K562 (cell line): ENCODE results near the gene SCFD2. TPM values are rescaled to one million over a fixed set of nuclear protein-coding genes. Genes with fewer than 3 reads are reported as not detected.

Experiments
- ATAC-seq: fragments of 200-7000 bp; cut with Tn5 transposase; 3 replicates; pipeline ENCODE4 v1.9.1; 2020; ENCODE audit warnings: moderate library complexity
- BruUV-seq: library from RNA; stranded (reverse); fragments of 400-500 nt; replicated peaks from 2 replicates; lab custom pipeline; 2021; lab: Mats Ljungman, UMichigan
- CTCF ChIA-PET: fragments of 300-600 bp; formaldehyde crosslinking; extraction: SDS; loops from one replicate; lab custom pipeline; 2021; ENCODE audit warnings: low intra/inter-chr PET ratio; lab: Yijun Ruan, JAX
- POLR2A ChIA-PET: fragments of 300-600, 350-650 bp; sonication (Branson Sonifier 250); formaldehyde crosslinking; extraction: SDS; loops from one replicate; lab custom pipeline; 2021; ENCODE audit warnings: antibody characterized with exemption, inconsistent platforms; lab: Yijun Ruan, JAX
- DNase-seq, 4 experiments: peaks; one replicate each; pipeline versions ENCODE4 v3.0.0 to v3.0.0-alpha.2; 2011 to 2018; ENCODE audit warnings: low spot score in 3 of 4, mixed read lengths in 3 of 4; ENCODE audit errors: extremely low read depth in 1 of 4
- FAIRE-seq: peaks from 2 replicates; lab custom pipeline; 2011; peaks lifted over from hg19 to GRCh38; lab: Jason Lieb, UNC
- H2AFZ ChIP-seq: 2 replicates; pipeline ENCODE4 v1.6.0; 2011; ENCODE audit warnings: low read depth, low read length, control low read depth, inconsistent platforms
- H3K27ac ChIP-seq: fragments of 200-600 bp; 3 replicates; pipeline ENCODE4 v1.8.0; 2011; ENCODE audit warnings: low read depth, mild to moderate bottlenecking, control low read depth, inconsistent platforms, low read length, moderate library complexity, mixed read lengths; ENCODE audit errors: extremely low read depth
- H3K27me3 ChIP-seq, 2 experiments: fragments of 300-600 bp in 1 of 2; 2 replicates in 1 of 2; 3 replicates in 1 of 2; pipeline versions ENCODE4 v1.6.0 to v1.8.0; 2011; ENCODE audit warnings: inconsistent platforms in 2 of 2, low read length in 2 of 2, mild to moderate bottlenecking in 1 of 2, mixed read lengths in 1 of 2, moderate library complexity in 1 of 2; ENCODE audit not compliant: control insufficient read depth in 2 of 2, insufficient read depth in 2 of 2
- H3K36me3 ChIP-seq: fragments of 300-600 bp; 3 replicates; pipeline ENCODE4 v1.8.0; 2011; ENCODE audit warnings: mild to moderate bottlenecking, low read length, inconsistent platforms; ENCODE audit not compliant: control insufficient read depth, insufficient read depth
- H3K4me1 ChIP-seq, 2 experiments: fragments of 200-600 bp in 1 of 2; replicated peaks in 1 of 2; 2 replicates in 1 of 2; 3 replicates in 1 of 2; pipeline versions ENCODE4 v1.5.1 to v1.8.0; 2011; ENCODE audit warnings: inconsistent platforms in 2 of 2, low read length in 2 of 2, mild to moderate bottlenecking in 1 of 2, mixed read lengths in 1 of 2, moderate library complexity in 1 of 2; ENCODE audit not compliant: control insufficient read depth in 2 of 2, insufficient read depth in 2 of 2
- H3K4me2 ChIP-seq: 2 replicates; pipeline ENCODE4 v1.6.1; 2011; ENCODE audit warnings: low read length, control low read depth, inconsistent platforms, mixed read lengths; ENCODE audit not compliant: insufficient read depth
- H3K4me3 ChIP-seq: fragments of 200-600 bp; sonication (generic), shearing (Covaris generic); 2 replicates; pipeline ENCODE4 v1.5.1; 2016; ENCODE audit warnings: control low read depth, inconsistent platforms
- H3K79me2 ChIP-seq: fragments of 200-600 bp; 3 replicates; pipeline ENCODE4 v1.8.0; 2011; ENCODE audit warnings: low read length, inconsistent platforms; ENCODE audit not compliant: control insufficient read depth, insufficient read depth
- H3K9ac ChIP-seq, 2 experiments: 2 replicates each; pipeline versions ENCODE4 v1.6.0 to v1.6.1; 2011; ENCODE audit warnings: low read depth in 2 of 2, low read length in 2 of 2, control low read depth in 1 of 2, inconsistent platforms in 1 of 2, mild to moderate bottlenecking in 1 of 2, mixed read lengths in 1 of 2; ENCODE audit not compliant: insufficient read depth in 1 of 2
- H3K9me1 ChIP-seq: one replicate; pipeline ENCODE4 v1.6.0; 2011; ENCODE audit warnings: inconsistent platforms, mild to moderate bottlenecking, low read length, moderate library complexity; ENCODE audit not compliant: control insufficient read depth, insufficient read depth
- H3K9me3 ChIP-seq: replicated peaks from 2 replicates; pipeline ENCODE4 v1.5.1; 2011; ENCODE audit warnings: low read depth, low read length, inconsistent platforms; ENCODE audit not compliant: control insufficient read depth, insufficient read depth
- H4K20me1 ChIP-seq: replicated peaks from 2 replicates; pipeline ENCODE4 v1.6.1; 2011; ENCODE audit warnings: low read length, inconsistent platforms, mixed read lengths; ENCODE audit not compliant: control insufficient read depth, insufficient read depth
- CTBP1 ChIP-seq: fragments of 450-650 bp; IDR thresholded peaks from 2 replicates; pipeline ENCODE4 v1.6.1; 2016; ENCODE audit warnings: borderline replicate concordance
- CXXC5 ChIP-seq: fragments of 250-450 bp; sonication (Bioruptor Pico); IDR thresholded peaks from 2 replicates; pipeline ENCODE4 v1.8.0; 2022; ENCODE audit warnings: inconsistent platforms, mild to moderate bottlenecking, moderate library complexity
- HDAC3 ChIP-seq: fragments of 450-650 bp; IDR thresholded peaks from 2 replicates; pipeline ENCODE4 v1.6.1; 2018; ENCODE audit warnings: borderline replicate concordance, mild to moderate bottlenecking, moderate library complexity; ENCODE audit not compliant: partially characterized antibody
- HMG20A ChIP-seq: fragments of 450-650 bp; formaldehyde crosslinking; conservative IDR thresholded peaks from 2 replicates; pipeline ENCODE4 v1.4.0; 2020; ENCODE audit warnings: mild to moderate bottlenecking, mixed read lengths
- MCM2 ChIP-seq: fragments of 450-650 bp; IDR thresholded peaks from 2 replicates; pipeline ENCODE4 v1.6.1; 2017; ENCODE audit warnings: low read depth, mild to moderate bottlenecking
- NR2C2 ChIP-seq, 2 experiments: fragments of 200-800 bp in 1 of 2; sonication (Bioruptor generic) in 1 of 2; sonication (generic) in 1 of 2; formaldehyde crosslinking in 1 of 2; IDR thresholded peaks; 2 replicates each; pipeline versions ENCODE4 v1.6.1 to v1.8.0; 2016 to 2022; ENCODE audit warnings: mild to moderate bottlenecking in 1 of 2, missing compliant biosample characterization in 1 of 2, missing genetic modification characterization in 1 of 2, missing genetic modification reagents in 1 of 2
- NR4A1 ChIP-seq, 2 experiments: fragments of 250-450 bp in 1 of 2; fragments of 450-650 bp in 1 of 2; sonication (Bioruptor Pico) in 1 of 2; IDR thresholded peaks; 2 replicates each; pipeline versions ENCODE4 v1.4.0 to v1.6.1; 2016 to 2020; ENCODE audit warnings: mild to moderate bottlenecking in 2 of 2, missing compliant biosample characterization in 1 of 2, missing genetic modification characterization in 1 of 2, moderate library complexity in 1 of 2
- RBM14 ChIP-seq: fragments of 200-400 bp; formaldehyde crosslinking; IDR thresholded peaks from 2 replicates; pipeline ENCODE4 v1.6.1; 2018; ENCODE audit warnings: low read depth, mild to moderate bottlenecking, low read length, moderate library complexity, borderline replicate concordance; ENCODE audit not compliant: insufficient read depth
- SMAD4 ChIP-seq: fragments of 250-450 bp; sonication (Bioruptor Pico); conservative IDR thresholded peaks from 2 replicates; pipeline ENCODE4 v1.8.0; 2021; ENCODE audit warnings: inconsistent platforms, mild to moderate bottlenecking, moderate library complexity
- TAF7 ChIP-seq: fragments of 450-650 bp; IDR thresholded peaks from 2 replicates; pipeline ENCODE4 v1.6.1; 2016; ENCODE audit warnings: missing genetic modification characterization, missing compliant biosample characterization
- YY1 ChIP-seq, 3 experiments: IDR thresholded peaks; 2 replicates each; pipeline ENCODE4 v1.6.1; 2011; ENCODE audit warnings: low read length in 2 of 3, mild to moderate bottlenecking in 2 of 3, moderate library complexity in 2 of 3, borderline replicate concordance in 1 of 3, control low read depth in 1 of 3, low read depth in 1 of 3; ENCODE audit not compliant: insufficient read depth in 3 of 3, insufficient replicate concordance in 2 of 3, control insufficient read depth in 1 of 3, insufficient read length in 1 of 3; ENCODE audit errors: extremely low read depth in 1 of 3
- WGBS: fragments of 100-300 bp; shearing (Covaris generic); methylation state at CpG from one replicate; pipeline ENCODE4 v1.1.6; 2016; ENCODE audit warnings: low coverage, mixed read lengths; ENCODE audit not compliant: insufficient coverage; ENCODE audit errors: missing lambda C conversion rate; 5-methylcytosine and 5-hydroxymethylcytosine counted together
- in situ Hi-C: fragments of 300-500 bp; cut with MboI; formaldehyde crosslinking; loops from 4 replicates; pipeline ENCODE4 v1.15.0; 2018; ENCODE audit warnings: inconsistent platforms, mixed read lengths
- intact Hi-C: fragments of 100-400 bp; cut with micrococcal nuclease; formaldehyde crosslinking; loops from 2 replicates; pipeline ENCODE4 v1.14.2; 2022
- polyA plus RNA-seq, 8 experiments: library from polyadenylated mRNA; depleted of rRNA in 4 of 8; stranded (reverse) in 5 of 8; unstranded in 3 of 8; fragments of >200 nt; fragmentation: Nextera tagmentation in 2 of 8; fragmentation: Illumina TruSeq in 1 of 8; extraction: Ambion mirVana in 2 of 8; extraction: Trizol in 1 of 8; gene quantifications; 2 replicates each; pipeline versions ENCODE4 v1.2.1 to v1.2.3, GENCODE V29; 2011 to 2014; ENCODE audit warnings: inconsistent platforms in 1 of 8, missing spikeins in 1 of 8
- total RNA-seq, 7 experiments: library from RNA; depleted of rRNA in 6 of 7; stranded (reverse); fragments of >200 nt in 6 of 7; fragmentation: Illumina TruSeq in 2 of 7; extraction: Trizol in 2 of 7; gene quantifications; 2 replicates each; pipeline versions ENCODE4 v1.2.1 to v1.2.3, GENCODE V29; 2011 to 2021; ENCODE audit warnings: low replicate concordance in 1 of 7
- TF ChIP-seq, protein P1 (sequence below): fragments of 450-650 bp; formaldehyde crosslinking; conservative IDR thresholded peaks from 2 replicates; pipeline ENCODE4 v1.4.0; 2022; ENCODE audit warnings: mild to moderate bottlenecking, missing genetic modification characterization
- TF ChIP-seq, protein P2 (sequence below): sonication (generic); formaldehyde crosslinking; IDR thresholded peaks from 2 replicates; pipeline ENCODE4 v1.9.0; 2022; ENCODE audit warnings: mild to moderate bottlenecking, missing genetic modification reagents

SCFD2 gene
- total and polyA plus RNA-seq, 9 of the 15 experiments (the other 6 are each of a cell fraction or from before 2014, with no cell fraction given): 5.7 to 30.3 (median 22.8) TPM

DNA sequence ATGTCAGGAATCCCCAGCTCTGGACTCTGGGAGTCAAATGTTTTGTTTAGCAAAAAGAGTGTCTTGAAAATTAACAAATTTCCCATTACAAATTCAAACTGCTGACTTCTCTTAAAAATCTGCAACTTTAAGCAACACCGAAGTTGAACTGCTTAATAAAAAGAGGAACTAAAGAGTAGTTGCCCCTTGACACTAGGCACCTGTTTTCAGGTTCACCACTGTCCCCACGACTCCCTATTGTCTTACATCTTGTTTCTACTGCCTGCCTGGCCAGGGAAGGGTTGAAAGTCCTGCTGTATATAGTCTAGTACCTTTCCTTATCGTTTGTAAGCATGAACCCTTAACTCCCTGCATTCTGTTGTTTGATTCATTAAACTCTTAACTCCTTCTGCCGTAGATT, 173.9 kb downstream of the SCFD2 start:
- no peaks in the 10 kb centered on the region; a peak in 1 of 5 replicates for H3K4me1 ChIP-seq
- TF ChIP-seq NR2C2 (CRISPR knock-in tag; IDR thresholded peaks at IDR 0.05) (no peak), NR2C2 (tag; IDR thresholded peaks at IDR 0.05) (0 out of 2 replicates have a peak, but pooled peaks have one; percentile 1), TAF7 (no peak)
- TF ChIP-seq, all 486 proteins: peak for 1
- Histone ChIP-seq H3K27ac (no peak overlapping the region), H3K9me3 (no peaks in the 10 kb centered on the region), H3K36me3 (no peaks in the 10 kb centered on the region), H4K20me1 (no peaks in the 10 kb centered on the region), H3K4me2 (no peak overlapping the region), H3K79me2 (no peaks in the 10 kb centered on the region), H3K9ac (no peak overlapping the region), H3K27me3 (no peaks in the 10 kb centered on the region), H3K4me3 (no peak overlapping the region), H3K9me1 (no peaks in the 10 kb centered on the region), H2AFZ (no peak overlapping the region)
- ATAC-seq (no peak), FAIRE-seq (no peak), DNase-seq (no peak)
- CTCF ChIA-PET: no interaction called here
- no TSS peak for BruUV-seq
- in situ Hi-C loops (no loop called here), intact Hi-C loops (loop anchor here (10.0 kb wide), 2 partner anchors 183 to 313 kb away; partner anchors contain the start of gene FIP1L1)
- WGBS: 38% methylated on average over 4 of the region's 4 CpGs
- POLR2A ChIA-PET: no interaction called here

- H3K36me3 ChIP-seq: no peaks in the 10 kb centered on the region; the same call in 2 of the 3 replicates
- FAIRE-seq (no peak), ATAC-seq (no peak), DNase-seq (no peak)
- 38% methylated on average over 1 of the region's 1 CpG for WGBS
- H4K20me1 ChIP-seq: no peaks in the 10 kb centered on the region
- no peak overlapping the region for H3K4me3 ChIP-seq
- H2AFZ ChIP-seq: no peak overlapping the region
- H3K27ac ChIP-seq: no peak overlapping the region
- H3K79me2 ChIP-seq: no peaks in the 10 kb centered on the region
- CTCF ChIA-PET: no interaction called here
- no peaks in the 10 kb centered on the region for H3K9me3 ChIP-seq
- no peak overlapping the region for H3K9ac ChIP-seq
- H3K4me1 ChIP-seq: peaks cover 0 to 5% of the 10 kb centered on the region in 2 experiments; a peak in 1 of 5 replicates
- H3K4me2 ChIP-seq: no peak overlapping the region
- no peaks in the 10 kb centered on the region for H3K27me3 ChIP-seq
- H3K9me1 ChIP-seq: no peaks in the 10 kb centered on the region
- in situ Hi-C loops: no loop called here
- BruUV-seq: no TSS peak
- POLR2A ChIA-PET: no interaction called here
- intact Hi-C loops: no loop called here
- TF ChIP-seq HMG20A (CRISPR knock-in tag): no peak
- TF ChIP-seq CTBP1: no peak
- TF ChIP-seq, protein P1, sequence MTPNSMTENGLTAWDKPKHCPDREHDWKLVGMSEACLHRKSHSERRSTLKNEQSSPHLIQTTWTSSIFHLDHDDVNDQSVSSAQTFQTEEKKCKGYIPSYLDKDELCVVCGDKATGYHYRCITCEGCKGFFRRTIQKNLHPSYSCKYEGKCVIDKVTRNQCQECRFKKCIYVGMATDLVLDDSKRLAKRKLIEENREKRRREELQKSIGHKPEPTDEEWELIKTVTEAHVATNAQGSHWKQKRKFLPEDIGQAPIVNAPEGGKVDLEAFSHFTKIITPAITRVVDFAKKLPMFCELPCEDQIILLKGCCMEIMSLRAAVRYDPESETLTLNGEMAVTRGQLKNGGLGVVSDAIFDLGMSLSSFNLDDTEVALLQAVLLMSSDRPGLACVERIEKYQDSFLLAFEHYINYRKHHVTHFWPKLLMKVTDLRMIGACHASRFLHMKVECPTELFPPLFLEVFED (CRISPR knock-in tag): no peak
- TF ChIP-seq NR4A1 (CRISPR knock-in tag; IDR thresholded peaks at IDR 0.05): no peak
- no peak for TF ChIP-seq NR4A1 (tag; IDR thresholded peaks at IDR 0.05)
- no peak for TF ChIP-seq MCM2
- TF ChIP-seq HDAC3: no peak
- TF ChIP-seq YY1 (IDR thresholded peaks at IDR 0.05; ENCODE audit: borderline replicate concordance in 1 of 3, control insufficient read depth in 1 of 3, extremely low read depth in 1 of 3, insufficient read depth in 3 of 3, insufficient read length in 1 of 3, insufficient replicate concordance in 2 of 3, low read depth in 1 of 3, low read length in 2 of 3): no peak
- no peak for TF ChIP-seq CXXC5 (CRISPR knock-in tag)
- no peak for TF ChIP-seq SMAD4 (CRISPR knock-in tag)
- TF ChIP-seq RBM14: no peak
- TF ChIP-seq, protein P2, sequence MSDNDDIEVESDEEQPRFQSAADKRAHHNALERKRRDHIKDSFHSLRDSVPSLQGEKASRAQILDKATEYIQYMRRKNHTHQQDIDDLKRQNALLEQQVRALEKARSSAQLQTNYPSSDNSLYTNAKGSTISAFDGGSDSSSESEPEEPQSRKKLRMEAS (CRISPR knock-in tag): no peak
These were observed 176.8 kb downstream of the SCFD2 start for GRCh38 chr4:53189011-53189410.
